TTC549 (cell line): ENCODE measurements around the gene JAM3.
"Not testable (repeated sequence)": the region's sequence is repeated elsewhere in the genome, so short reads cannot be mapped to it uniquely, and the experiment has no call there.

Experiments
- FAIRE-seq: peaks from 2 replicates; lab custom pipeline; 2012; peaks lifted over from hg19 to GRCh38; lab: Jason Lieb, UNC

JAM3 gene

DNA sequence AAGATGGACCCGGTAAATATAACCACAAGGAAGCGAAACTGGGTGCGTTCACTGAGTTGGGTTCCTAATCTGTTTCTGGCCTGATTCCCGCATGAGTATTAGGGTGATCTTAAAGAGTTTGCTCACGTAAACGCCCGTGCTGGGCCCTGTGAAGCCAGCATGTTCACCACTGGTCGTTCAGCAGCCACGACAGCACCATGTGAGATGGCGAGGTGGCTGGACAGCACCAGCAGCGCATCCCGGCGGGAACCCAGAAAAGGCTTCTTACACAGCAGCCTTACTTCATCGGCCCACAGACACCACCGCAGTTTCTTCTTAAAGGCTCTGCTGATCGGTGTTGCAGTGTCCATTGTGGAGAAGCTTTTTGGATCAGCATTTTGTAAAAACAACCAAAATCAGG, 80.5 kb downstream of the JAM3 start:
- FAIRE-seq: no peak

- no peak for FAIRE-seq
These were observed 81.5 kb downstream of the JAM3 start for GRCh38 chr11:134150195-134150903.

DNA sequence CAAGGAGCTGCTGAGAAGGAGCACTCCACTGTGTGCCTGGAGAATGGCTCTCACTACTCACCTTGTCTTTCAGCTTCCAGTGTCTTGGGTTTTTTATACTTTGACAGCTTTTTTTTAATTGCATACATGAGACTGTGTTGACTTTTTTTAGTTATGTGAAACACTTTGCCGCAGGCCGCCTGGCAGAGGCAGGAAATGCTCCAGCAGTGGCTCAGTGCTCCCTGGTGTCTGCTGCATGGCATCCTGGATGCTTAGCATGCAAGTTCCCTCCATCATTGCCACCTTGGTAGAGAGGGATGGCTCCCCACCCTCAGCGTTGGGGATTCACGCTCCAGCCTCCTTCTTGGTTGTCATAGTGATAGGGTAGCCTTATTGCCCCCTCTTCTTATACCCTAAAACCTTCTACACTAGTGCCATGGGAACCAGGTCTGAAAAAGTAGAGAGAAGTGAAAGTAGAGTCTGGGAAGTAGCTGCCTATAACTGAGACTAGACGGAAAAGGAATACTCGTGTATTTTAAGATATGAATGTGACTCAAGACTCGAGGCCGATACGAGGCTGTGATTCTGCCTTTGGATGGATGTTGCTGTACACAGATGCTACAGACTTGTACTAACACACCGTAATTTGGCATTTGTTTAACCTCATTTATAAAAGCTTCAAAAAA, 82.3 kb downstream of the JAM3 start:
- no peak for FAIRE-seq

GRCh38 chr11:134152696-134153095, 83.8 kb downstream of the JAM3 start:
- FAIRE-seq: no peak

- no peak for FAIRE-seq
These were observed 84.5 kb downstream of the JAM3 start for GRCh38 chr11:134153147-134153905.

GRCh38 chr11:134154441-134154840, 85.6 kb downstream of the JAM3 start:
- FAIRE-seq: no peak

- FAIRE-seq: no peak
These were observed 86.6 kb downstream of the JAM3 start for GRCh38 chr11:134155456-134155855.

DNA sequence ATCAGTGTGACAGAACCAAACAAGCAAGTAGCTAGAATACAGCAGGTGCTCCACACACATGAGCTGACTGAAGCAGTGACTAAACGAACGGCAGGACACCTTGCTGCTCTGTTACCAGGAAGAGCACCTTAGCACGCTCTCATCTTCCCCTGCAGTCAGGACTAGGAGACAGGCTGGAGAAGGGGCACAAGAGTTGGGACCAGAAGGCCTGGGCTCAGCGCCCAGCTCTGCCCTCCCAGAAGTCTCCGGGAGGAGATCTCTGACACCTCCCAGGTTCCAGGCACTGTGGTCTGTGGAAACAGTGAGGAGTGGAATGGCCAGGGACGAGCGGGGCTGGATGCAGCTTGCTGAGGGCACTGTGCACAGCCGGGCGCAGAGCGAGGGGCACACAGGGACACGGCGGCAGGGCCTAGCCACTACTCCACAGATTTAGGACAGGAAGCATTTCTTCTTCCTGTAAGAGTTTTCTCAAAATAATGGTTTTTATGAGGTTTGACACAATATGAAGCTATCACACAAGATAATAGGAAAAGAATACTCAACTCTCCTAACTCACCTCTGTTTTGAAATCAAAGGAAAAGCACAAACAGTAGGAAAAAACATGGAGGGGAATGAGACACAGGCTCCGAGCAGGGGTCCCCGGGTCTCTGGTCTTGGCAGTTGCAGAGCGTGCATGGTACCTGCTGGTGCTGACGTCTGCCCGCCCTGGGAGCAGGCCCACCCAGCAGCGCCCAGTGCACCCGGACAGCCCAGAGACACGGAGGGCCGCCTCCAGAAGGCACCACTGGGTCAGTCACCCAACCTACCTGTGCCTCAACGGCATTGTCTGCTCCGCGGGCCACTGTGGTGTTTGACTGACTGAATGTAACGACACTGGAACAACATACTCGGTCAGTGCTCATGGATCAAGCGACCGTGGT, 87.3 kb downstream of the JAM3 start:
- FAIRE-seq: no peak

DNA sequence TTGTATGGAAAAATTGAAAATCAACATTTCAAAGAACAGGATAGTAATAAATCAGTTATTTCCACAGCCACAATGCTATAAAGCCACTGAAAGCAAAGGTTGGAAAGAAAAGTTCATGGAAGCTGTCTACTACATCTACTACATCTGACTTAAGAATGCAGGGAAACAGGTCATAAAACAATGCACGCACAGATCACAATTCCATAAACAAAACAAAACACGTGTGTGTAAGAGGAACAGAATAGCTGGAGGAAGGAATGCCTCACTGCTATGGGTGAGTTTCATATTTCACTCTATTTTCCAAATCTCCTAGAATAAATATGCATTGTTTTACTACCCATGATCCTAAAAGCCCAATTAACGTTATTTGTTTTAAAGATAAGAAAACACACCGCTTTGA, 88.6 kb downstream of the JAM3 start:
- FAIRE-seq: no peak

GRCh38 chr11:134158023-134158422, 89.2 kb downstream of the JAM3 start:
- no peak for FAIRE-seq

GRCh38 chr11:134159652-134160051, 90.8 kb downstream of the JAM3 start:
- FAIRE-seq: no peak

GRCh38 chr11:134164490-134165370, 95.9 kb downstream of the JAM3 start:
- no peak for FAIRE-seq

GRCh38 chr11:134170177-134170918, 101.5 kb downstream of the JAM3 start:
- FAIRE-seq: no peak

DNA sequence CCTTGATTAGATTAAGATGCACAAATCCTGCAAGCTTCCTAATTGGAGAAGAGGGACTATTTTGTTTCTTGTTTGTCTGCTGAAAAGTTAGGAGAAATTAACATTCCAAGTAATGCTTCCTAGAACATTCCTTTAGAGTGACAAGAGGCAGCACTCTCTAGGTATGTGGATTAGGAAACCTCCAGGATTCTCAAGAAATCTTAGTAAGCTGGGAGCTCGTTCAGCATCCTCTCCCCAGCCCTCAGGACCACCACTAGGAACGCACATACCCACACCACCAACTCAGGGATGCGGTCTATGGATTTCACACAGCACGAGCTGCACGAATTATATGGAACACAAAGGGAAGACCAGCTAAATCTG, 102.0 kb downstream of the JAM3 start:
- no peak for FAIRE-seq

GRCh38 chr11:134171951-134172350, 103.1 kb downstream of the JAM3 start:
- no peak for FAIRE-seq

DNA sequence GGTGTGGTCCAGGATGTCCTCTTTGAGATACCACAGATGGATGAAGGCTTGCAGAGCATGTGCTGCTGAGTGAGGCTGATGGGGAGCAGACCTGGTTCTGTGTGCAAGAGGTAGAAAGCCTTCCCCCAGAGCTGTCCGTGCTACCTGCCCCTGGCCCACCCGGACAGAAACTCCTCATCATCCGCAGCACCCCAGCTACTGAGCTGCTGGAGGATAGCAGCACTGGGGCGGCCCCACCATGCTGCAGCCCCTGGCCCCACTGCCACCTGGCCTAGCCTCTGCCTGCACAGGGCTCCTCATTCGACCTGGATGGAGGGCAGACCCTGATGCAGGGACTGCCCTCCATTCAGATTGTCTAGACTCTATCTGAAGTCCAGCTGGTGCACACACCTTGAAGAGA, 104.4 kb downstream of the JAM3 start:
- no peak for FAIRE-seq

DNA sequence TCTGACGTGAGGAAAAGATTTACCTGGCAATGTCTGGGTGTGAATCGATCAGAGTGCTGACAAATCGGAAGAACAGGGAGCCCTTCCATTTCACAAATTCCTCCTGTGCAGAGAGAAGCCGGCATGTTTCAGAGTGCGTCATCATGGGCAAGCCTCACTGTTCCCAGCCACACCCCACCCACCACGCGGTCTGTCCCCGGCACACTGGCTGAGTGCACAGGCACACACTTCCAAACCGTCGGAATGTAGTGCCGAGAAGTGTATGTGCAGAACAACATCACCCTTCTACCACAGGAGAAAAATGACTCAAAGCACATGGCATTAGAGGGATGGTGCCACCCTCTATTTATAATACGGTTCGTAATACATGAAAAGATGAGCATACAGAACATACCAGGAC, 107.4 kb downstream of the JAM3 start:
- no peak for FAIRE-seq

DNA sequence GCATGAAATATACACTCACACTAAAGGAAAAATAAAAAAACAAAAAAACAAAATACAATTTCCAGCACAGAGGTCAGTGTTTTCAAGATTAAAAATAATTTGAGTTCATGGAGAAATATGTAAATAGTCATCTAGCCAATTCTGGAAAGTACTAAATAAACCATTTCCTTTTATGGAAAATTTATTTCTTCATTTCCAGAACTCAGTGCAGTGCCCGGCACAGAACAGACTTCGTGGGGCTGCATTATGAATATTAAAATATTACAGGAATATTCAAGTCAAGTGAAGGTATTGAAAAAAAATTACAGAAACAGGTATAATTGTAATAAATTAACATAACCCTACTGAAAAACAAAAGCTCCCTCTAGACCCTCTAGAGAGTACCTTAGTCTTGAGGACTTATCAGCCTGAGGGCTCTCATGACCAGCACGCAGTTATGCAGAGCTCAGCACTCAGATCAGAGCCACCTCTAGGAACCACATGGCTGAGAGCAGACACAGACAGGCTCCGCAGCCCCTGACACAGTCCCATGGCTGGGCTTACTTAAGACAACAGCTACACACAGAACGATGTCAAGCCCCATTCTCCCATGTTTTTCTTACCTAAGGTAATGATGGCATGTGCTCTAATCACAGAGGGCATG, 109.3 kb downstream of the JAM3 start:
- no peak for FAIRE-seq

GRCh38 chr11:134181707-134182106, 112.8 kb downstream of the JAM3 start:
- no peak for FAIRE-seq

DNA sequence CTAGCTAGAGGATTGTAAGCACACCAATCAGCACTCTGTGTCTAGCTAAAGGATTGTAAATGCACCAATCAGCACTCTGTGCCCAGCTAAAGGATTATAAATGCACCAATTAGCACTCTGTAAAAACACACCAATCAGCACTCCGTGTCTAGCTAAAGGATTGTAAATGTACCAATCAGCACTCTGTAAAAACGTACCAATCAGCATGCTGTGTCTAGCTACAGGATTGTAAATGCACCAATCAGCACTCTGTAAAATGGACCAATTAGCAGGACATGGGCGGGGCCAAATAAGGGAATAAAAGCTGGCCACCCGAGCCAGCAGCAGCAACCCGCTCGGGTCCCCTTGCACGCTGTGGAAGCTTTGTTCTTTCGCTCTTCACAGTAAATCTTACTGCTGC, 119.2 kb downstream of the JAM3 start:
- not testable (repeated sequence) for FAIRE-seq
